SK-N-SH (cell line): ENCODE data around the gene TMEM248.
"Not testable (repeated sequence)": the region's sequence is repeated elsewhere in the genome, so short reads cannot be mapped to it uniquely, and the experiment has no call there.

Experiments used
- CTCF ChIP-seq: fragments of 200-600 bp; sonication (generic); IDR thresholded peaks from 2 replicates; pipeline ENCODE4 v1.6.1; 2017; ENCODE audit warnings: antibody characterized with exemption, mild to moderate bottlenecking, moderate library complexity
- EP300 ChIP-seq, 2 experiments: IDR thresholded peaks; 2 replicates each; pipeline versions ENCODE4 v1.4.0 to v1.6.1; 2012; ENCODE audit warnings: borderline replicate concordance in 1 of 2, low read depth in 1 of 2, low read length in 1 of 2
- EZH2phosphoT487 ChIP-seq: fragments of 200-600 bp; sonication (generic); IDR thresholded peaks from 2 replicates; pipeline ENCODE4 v1.6.1; 2017; ENCODE audit warnings: low read depth, mixed run types, mild to moderate bottlenecking, antibody characterized with exemption, moderate library complexity, borderline replicate concordance
- FOSL2 ChIP-seq: IDR thresholded peaks from 2 replicates; pipeline ENCODE4 v1.4.0; 2012; ENCODE audit warnings: low read depth, mild to moderate bottlenecking, moderate library complexity, borderline replicate concordance
- FOXJ3 ChIP-seq: sonication (generic); formaldehyde crosslinking; IDR thresholded peaks from 2 replicates; pipeline ENCODE4 v1.5.1; 2020; ENCODE audit warnings: mild to moderate bottlenecking, missing genetic modification reagents
- GATA2 ChIP-seq: sonication (generic); formaldehyde crosslinking; IDR thresholded peaks from 2 replicates; pipeline ENCODE4 v1.5.0; 2020; ENCODE audit warnings: mild to moderate bottlenecking, missing genetic modification reagents
- RCOR1 ChIP-seq: fragments of 150-350 bp; IDR thresholded peaks from 2 replicates; pipeline ENCODE4 v1.6.1; 2017; ENCODE audit warnings: antibody characterized with exemption, low read length
- RFX5 ChIP-seq: IDR thresholded peaks from 2 replicates; pipeline ENCODE4 v1.6.1; 2012; ENCODE audit warnings: mild to moderate bottlenecking, improper control_type of control experiment, low read length
- TAF1 ChIP-seq: IDR thresholded peaks from 2 replicates; pipeline ENCODE4 v1.6.1; 2012; ENCODE audit warnings: low read depth, mild to moderate bottlenecking, low read length, moderate library complexity, borderline replicate concordance
- USF2 ChIP-seq: fragments of 150-350 bp; IDR thresholded peaks from 2 replicates; pipeline ENCODE4 v1.6.1; 2017; ENCODE audit warnings: antibody characterized with exemption, low read length, low read depth, borderline replicate concordance
- TF ChIP-seq, protein P1 (sequence below): IDR thresholded peaks from 2 replicates; pipeline ENCODE4 v1.4.0; 2012; ENCODE audit warnings: low read depth

DNA sequence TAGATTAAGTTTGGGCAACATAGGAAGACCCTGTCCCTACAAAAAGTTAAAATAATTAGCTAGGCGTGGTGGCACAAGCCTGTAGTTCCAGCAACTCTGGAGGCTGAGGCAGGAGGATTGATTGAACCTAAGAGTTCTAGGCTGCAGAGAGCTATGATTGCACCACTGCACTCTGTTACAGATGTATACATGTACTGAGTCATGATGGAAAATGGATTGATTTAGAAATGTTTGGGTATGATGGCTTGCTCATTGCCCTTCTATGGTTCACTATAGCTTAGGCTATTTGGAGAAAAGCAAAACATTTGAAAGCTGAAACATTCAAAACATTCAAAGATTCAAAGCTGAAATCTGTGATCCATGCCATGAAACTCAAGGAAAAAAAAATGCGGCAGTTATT is 58.0 kb downstream of the TMEM248 start:
- not testable (repeated sequence) for TF ChIP-seq USF2; CTCF; FOXJ3 (CRISPR knock-in tag); TAF1; RFX5; GATA2; FOSL2; EZH2phosphoT487; EP300 (IDR thresholded peaks at IDR 0.05; ENCODE audit: borderline replicate concordance in 1 of 2, low read depth in 1 of 2, low read length in 1 of 2); RCOR1
- TF ChIP-seq, protein P1, sequence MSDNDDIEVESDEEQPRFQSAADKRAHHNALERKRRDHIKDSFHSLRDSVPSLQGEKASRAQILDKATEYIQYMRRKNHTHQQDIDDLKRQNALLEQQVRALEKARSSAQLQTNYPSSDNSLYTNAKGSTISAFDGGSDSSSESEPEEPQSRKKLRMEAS, result not testable (repeated sequence)
